NCI-H82 treated with DMSO at 0.1 percent for 48 hours (cell line): Measurements from ENCODE around the gene TNFRSF21.

Source experiments
- DNase-seq: peaks from one replicate; lab custom pipeline; 2025; ENCODE audit not compliant: unreplicated experiment; lab: John Stamatoyannopoulos, UW

TNFRSF21 gene

GRCh38 chr6:47181681-47182080 lies 128.0 kb downstream of the TNFRSF21 start:
- DNase-seq = no peak
